ENCODE measurements around the gene TLE4. TPM values are rescaled to one million over a fixed set of nuclear protein-coding genes. Genes with fewer than 3 reads are reported as not detected.
"Not testable (repeated sequence)": the region's sequence is repeated elsewhere in the genome, so short reads cannot be mapped to it uniquely, and the experiment has no call there.

TLE4 gene
- 10 to 100 TPM; 30.1 to 35.3 TPM for total RNA-seq

DNA sequence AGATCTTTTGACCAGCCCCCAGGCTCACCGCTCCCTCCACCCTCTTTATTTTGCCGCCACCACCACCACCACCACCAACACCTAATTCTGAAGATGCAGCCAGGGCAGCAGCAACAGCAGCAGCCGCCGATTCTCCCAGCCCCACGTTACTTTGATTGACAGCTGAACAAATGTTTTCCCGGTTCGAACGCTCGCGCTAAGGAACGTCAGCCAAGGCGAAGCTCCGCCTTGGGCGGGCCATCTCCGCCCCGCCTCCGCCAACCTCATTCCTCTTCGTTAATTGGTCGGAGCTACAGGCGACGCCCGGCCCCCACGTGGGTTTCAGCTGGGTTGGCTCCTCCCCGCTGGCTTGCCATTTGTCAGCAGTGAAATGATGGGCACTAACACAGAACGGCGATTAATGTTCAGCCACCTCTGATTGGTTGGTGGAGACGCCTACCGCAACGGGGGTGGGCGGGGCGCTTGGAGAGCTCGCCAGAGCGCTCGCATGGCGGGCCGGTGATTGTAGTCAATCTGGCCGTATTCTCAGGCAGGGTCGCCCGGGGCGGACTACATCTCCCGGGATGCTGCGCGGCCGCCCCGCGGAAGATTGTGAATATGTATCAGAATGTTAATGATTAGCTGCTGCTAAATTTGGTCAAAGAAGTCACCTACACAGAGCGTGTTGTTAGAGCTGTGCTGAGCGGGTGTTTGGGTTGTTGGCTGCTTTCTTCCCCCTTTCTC, at the start of gene TLE4:
Gene TLE4, plus strand, starts transcription at position 657 of the 723 bp plus-strand sequence. CDS start 826 bp downstream, outside the sequence.
- H3K36me3 Mint-ChIP-seq: peaks cover 22% of the 10 kb centered on the region
- peak; percentile 99 for DNase-seq
- peak within 1 kb of the TSS; percentile 51 for H3K27ac Mint-ChIP-seq
- H3K27me3 Mint-ChIP-seq: no peaks in the 10 kb centered on the region
- H3K4me1 Mint-ChIP-seq: peaks cover 30% of the 10 kb centered on the region
- peak within 1 kb of the TSS; percentile 66 for H3K4me3 Mint-ChIP-seq
- no peaks in the 10 kb centered on the region for H3K9me3 Mint-ChIP-seq

DNA sequence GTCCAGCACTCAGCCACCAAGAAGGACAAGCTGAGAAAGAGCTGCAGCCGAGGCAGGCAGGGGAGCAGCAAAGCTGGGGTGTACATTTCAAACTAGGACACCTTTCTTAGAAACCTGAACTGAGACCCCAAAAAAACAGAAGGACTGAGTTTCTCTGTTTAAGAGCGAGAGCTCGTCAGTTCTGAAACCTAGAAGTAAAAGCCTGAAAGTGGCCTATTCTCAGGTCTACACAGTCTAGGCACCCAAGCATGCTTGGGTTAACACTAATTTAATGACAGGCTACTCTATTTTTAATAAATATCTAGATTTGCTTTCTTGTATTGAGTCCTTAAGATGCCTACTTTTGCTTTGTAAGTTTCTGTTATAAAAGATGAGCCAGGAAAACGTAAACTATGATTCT, 49.0 kb upstream of the TLE4 start:
- no peak overlapping the region for H3K4me3 Mint-ChIP-seq
- H3K4me1 Mint-ChIP-seq: no peaks in the 10 kb centered on the region
- DNase-seq: no peak
- H3K9me3 Mint-ChIP-seq: peaks cover 6% of the 10 kb centered on the region
- H3K27me3 Mint-ChIP-seq: no peaks in the 10 kb centered on the region
- peaks cover 4% of the 10 kb centered on the region for H3K36me3 Mint-ChIP-seq
- H3K27ac Mint-ChIP-seq: no peak overlapping the region

DNA sequence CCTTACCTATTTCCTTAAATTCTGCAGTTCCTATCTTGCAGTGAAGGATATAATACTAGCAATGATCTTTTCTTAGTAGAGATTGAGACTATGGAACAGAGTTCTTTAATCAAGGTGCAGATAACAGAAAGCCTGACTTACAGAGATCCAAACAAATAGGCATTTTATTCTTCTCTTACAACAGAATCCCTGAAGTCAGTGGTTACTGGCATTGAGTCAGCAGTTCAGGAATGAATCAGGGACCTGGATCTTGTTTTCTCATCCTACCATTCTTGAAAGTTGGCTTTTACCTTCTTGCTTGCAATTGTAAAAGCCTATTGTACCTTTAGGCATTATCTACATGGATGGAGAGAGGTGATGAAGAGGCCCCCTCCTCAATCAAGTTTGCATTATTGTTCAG, 47.5 kb upstream of the TLE4 start:
- Mint-ChIP-seq H3K4me1 (no peaks in the 10 kb centered on the region), H3K27ac (no peak overlapping the region), H3K27me3 (no peaks in the 10 kb centered on the region), H3K36me3 (peaks cover 4% of the 10 kb centered on the region), H3K4me3 (no peak overlapping the region), H3K9me3 (peaks cover 6% of the 10 kb centered on the region)
- DNase-seq: no peak

DNA sequence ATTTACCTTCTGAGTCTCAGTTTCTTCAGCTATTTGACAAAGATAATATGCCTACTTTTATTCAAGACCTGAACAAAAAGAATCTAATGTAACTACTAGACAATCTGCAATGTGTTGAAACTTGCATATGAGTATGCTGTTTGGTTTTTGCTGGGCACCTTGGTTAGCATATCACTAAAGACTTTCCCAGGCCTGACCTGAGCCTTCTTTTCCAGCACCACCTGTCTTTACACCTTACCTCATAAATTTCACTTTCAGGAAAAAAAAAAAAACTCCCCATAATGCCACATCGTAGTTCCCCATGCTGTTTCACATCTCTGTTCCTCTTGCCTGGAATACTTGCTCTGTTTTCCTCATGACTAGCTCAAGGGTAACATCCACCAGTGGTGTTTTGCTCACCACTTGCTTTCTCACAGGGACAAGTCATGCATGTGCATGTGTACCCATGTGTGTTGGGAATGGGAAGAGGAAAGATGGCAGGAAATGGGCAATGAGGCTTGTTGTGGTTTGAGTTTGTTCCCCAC, 45.6 kb upstream of the TLE4 start:
- Mint-ChIP-seq H3K9me3 (peaks cover 6% of the 10 kb centered on the region), H3K4me3 (no peak overlapping the region), H3K27me3 (no peaks in the 10 kb centered on the region), H3K36me3 (peaks cover 4% of the 10 kb centered on the region), H3K4me1 (no peaks in the 10 kb centered on the region), H3K27ac (no peak overlapping the region)
- no peak for DNase-seq

DNA sequence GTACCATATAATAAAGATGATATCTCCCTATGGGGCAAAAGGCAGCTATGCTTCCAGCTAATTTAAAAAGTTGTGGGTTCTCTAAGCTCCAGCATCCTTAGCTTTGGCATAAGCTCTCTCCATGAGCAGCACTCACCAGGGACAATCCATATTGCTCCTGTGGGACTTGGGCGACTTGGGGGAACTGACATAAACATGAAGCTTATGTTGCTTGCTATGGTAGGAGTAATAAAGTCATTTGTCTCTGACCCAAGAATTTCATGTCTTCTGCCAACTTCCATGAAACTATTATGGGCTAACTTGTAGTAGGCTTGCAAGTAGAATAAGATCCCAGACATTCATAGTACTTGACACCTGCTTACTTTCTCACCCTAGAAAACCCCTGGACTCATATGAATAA, 36.2 kb upstream of the TLE4 start:
- Mint-ChIP-seq H3K27me3 (no peaks in the 10 kb centered on the region), H3K4me1 (no peaks in the 10 kb centered on the region), H3K27ac (no peak overlapping the region), H3K4me3 (no peak overlapping the region), H3K36me3 (no peaks in the 10 kb centered on the region), H3K9me3 (peaks cover 4% of the 10 kb centered on the region)
- no peak for DNase-seq

DNA sequence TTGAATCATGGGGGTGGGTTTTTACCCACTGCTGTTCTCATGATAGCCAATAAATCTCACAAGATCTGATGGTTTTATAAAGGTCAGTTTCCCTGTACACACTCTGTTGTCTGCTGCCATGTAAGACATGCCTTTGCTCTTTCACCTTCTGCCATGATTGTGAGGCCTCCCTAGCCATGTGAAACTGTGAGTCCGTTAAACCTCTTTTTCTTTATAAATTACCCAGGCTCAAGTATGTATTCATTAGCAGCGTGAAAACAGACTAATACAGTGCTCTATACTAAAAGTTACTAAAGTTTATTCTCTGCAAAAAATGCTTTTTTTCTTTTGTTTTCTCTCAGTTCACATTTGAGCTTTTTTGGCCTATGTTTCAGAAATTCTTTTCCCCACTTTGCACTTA, 33.9 kb upstream of the TLE4 start:
- DNase-seq: no peak
- H3K36me3 Mint-ChIP-seq: no peaks in the 10 kb centered on the region
- peaks cover 4% of the 10 kb centered on the region for H3K9me3 Mint-ChIP-seq
- H3K4me3 Mint-ChIP-seq: no peak overlapping the region
- H3K27ac Mint-ChIP-seq: no peak overlapping the region
- H3K27me3 Mint-ChIP-seq: no peaks in the 10 kb centered on the region
- peaks cover 2% of the 10 kb centered on the region for H3K4me1 Mint-ChIP-seq

DNA sequence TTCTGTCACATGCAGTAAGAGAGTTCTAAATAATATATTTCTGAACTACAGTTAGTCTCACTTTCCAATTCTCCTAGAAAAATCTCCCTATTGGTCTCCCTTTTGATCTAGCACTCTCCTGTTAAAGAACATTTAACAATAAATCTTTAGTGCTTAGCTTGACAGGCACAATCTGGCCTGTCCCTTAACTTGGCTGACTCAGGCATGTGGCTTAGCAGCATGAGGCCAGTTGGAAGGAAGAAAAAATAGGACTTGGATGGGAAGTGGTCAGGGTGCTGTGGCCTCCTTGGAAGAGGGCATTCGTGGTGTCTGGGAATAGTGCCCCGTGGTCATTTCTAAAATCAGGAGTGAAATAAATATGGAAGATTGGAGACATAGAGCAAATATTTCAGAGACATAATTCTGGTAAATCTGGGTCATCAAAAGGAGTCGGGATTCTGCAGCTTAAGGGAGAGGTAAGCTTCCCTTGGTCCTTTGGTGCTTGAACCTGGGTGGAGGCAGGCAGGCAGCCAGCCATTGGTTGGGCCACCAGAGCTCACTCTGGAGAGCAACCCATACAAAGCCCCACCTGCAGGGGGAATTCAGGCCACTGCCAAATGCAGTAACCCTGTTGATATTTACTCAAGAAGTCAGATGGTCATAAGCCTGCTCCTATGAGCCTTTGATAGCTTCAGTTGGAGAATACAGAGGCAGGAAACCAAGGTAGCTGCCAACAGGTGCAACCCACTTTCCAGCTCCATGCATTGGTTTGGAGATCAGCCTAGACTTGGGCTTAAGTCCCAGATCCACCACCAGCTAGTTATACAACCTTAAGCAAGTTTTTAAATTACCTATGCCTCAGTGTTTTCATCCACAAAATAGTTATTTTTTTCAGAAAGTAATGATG, 28.8 kb upstream of the TLE4 start:
- H3K4me1 Mint-ChIP-seq: peaks cover 25% of the 10 kb centered on the region
- no peak overlapping the region for H3K4me3 Mint-ChIP-seq
- no peak for DNase-seq
- H3K27ac Mint-ChIP-seq: no peak overlapping the region
- H3K27me3 Mint-ChIP-seq: no peaks in the 10 kb centered on the region
- H3K36me3 Mint-ChIP-seq: peaks cover 16% of the 10 kb centered on the region
- H3K9me3 Mint-ChIP-seq: peaks cover 19% of the 10 kb centered on the region

DNA sequence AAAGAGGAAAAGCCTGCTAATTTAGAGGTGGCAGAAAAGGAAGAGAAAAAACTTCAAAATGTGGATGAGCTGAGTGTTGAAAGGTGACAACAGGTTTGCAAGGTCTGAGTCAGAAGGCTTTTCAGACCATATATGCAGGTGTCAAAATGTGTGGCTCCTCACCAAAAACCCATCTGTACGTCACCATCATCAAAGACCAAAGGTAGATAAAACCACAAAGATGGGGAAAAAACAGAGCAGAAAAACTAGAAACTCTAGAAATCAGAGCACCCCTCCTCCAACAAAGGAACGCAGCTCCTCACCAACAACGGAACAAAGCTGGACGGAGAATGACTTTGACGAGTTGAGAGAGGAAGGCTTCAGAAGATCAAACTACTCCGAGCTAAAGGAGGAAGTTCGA, 27.4 kb upstream of the TLE4 start:
- H3K4me1 Mint-ChIP-seq: peaks cover 25% of the 10 kb centered on the region
- peaks cover 16% of the 10 kb centered on the region for H3K36me3 Mint-ChIP-seq
- peak overlapping the region; percentile 67 for H3K27ac Mint-ChIP-seq
- H3K9me3 Mint-ChIP-seq: peaks cover 17% of the 10 kb centered on the region
- peak; percentile 42 for DNase-seq
- peak overlapping the region; percentile 40 for H3K4me3 Mint-ChIP-seq
- not testable (repeated sequence) for H3K27me3 Mint-ChIP-seq

DNA sequence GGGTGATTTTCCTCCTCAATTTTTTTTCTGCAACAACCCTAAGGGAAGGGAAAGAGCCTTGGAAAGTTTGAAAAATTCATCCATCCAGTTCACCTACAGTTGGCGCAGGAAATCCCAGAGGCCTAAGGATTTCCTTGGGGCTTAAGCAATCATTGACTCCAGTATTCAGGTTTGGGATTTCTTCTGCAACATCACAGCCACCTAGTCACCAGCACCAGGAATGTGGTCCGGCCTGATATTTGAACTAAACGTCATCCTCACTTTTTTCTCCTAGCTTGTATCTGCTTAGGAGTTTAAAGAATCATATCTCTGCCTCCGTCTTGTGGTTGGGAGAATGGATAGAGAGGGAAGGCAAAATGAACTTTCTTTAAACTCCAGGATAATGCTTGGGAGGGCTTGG, 20.2 kb upstream of the TLE4 start:
- no peaks in the 10 kb centered on the region for H3K27me3 Mint-ChIP-seq

DNA sequence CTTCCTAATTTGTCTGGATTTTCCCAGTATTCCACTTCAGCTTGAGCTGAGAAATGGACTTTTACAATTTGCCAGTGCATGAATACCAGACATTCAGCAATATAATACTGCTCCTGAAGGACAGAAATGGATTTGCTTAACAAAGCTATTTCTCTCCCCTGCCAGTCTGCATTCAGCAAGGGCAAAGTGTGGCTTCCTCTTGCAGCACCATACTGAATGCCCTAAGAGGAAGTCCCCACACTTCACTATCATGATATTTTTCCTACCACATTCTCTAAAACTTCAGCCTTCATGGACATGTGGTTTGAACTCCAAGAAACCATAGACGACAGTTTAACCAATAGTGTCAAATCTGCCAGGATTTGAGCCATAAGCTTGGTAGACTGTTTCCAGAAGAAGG, 19.8 kb upstream of the TLE4 start:
- DNase-seq: no peak
- Mint-ChIP-seq H3K36me3 (no peaks in the 10 kb centered on the region), H3K27me3 (no peaks in the 10 kb centered on the region), H3K9me3 (no peaks in the 10 kb centered on the region), H3K4me3 (no peak overlapping the region), H3K4me1 (no peaks in the 10 kb centered on the region), H3K27ac (no peak overlapping the region)

More for the DNA sequence above, 20.2 kb upstream of the TLE4 start:
- H3K27ac Mint-ChIP-seq: no peak overlapping the region
- H3K4me3 Mint-ChIP-seq: no peak overlapping the region
- DNase-seq: no peak
- peaks cover 2% of the 10 kb centered on the region for H3K36me3 Mint-ChIP-seq
- peaks cover 2% of the 10 kb centered on the region for H3K9me3 Mint-ChIP-seq
- no peaks in the 10 kb centered on the region for H3K4me1 Mint-ChIP-seq

DNA sequence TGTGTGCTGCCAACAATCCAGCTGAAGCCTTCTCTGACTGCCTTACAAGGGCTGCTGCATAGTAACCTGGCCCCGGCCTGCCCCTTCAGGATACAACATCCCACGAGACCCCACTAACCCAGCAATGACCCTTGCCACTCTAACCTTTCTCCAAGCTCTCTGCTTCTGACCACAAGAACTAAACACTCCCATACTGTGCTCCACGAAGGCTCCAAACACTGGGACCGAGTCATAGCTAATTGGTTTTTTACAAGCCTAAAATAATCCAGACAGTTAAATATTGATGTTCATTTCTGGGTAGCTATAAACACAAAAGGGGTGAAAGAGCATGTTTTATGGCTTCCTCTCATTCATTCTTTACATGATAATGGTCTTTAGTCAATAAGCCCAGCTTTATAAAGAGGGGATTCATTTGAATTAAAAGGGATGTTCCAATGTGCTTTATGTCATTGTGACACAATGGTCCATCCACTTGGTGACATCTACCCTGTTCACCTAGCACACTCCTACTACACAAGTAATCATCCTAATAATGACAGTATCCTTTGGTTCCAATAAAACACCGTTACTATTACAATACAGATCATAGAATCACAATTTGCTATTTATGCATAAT, 16.2 kb upstream of the TLE4 start:
- Mint-ChIP-seq H3K4me3 (no peak overlapping the region), H3K4me1 (no peaks in the 10 kb centered on the region), H3K9me3 (no peaks in the 10 kb centered on the region), H3K27ac (no peak overlapping the region), H3K27me3 (no peaks in the 10 kb centered on the region), H3K36me3 (no peaks in the 10 kb centered on the region)
- no peak for DNase-seq

DNA sequence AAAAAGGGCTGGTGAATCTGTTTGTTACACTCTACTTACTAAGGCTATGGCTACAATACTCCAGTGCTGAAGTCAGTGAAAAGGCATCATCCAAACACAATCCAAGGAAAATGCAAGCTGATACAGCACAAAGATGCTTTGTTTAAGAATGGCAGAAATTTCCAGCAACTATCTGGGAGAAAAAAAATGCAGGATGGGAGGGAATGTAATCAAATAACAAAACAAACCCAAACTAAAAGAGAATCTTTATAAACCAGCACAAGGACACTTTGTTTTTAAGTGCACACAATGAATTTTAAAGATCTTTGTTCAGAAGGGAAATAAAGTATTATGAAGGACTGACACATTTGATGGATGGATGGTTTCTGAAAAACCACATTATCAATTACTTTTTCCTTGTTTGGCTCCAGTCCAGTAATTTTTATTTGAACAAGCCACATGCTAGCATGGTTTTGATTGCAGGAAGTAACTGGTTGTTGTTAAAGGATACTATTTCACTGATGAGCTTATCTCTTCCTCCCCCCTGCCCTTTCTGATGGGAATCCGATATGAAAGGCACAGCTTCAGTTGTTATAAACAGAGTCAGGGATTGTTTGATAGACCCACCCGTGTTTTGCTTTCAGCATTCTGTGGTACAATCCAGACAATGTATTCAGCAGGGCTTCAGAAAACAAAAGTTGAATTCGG, 12.1 kb upstream of the TLE4 start:
- Mint-ChIP-seq H3K36me3 (no peaks in the 10 kb centered on the region), H3K4me3 (no peak overlapping the region), H3K9me3 (no peaks in the 10 kb centered on the region), H3K4me1 (peaks cover 10% of the 10 kb centered on the region), H3K27me3 (no peaks in the 10 kb centered on the region), H3K27ac (no peak overlapping the region)
- DNase-seq: no peak

DNA sequence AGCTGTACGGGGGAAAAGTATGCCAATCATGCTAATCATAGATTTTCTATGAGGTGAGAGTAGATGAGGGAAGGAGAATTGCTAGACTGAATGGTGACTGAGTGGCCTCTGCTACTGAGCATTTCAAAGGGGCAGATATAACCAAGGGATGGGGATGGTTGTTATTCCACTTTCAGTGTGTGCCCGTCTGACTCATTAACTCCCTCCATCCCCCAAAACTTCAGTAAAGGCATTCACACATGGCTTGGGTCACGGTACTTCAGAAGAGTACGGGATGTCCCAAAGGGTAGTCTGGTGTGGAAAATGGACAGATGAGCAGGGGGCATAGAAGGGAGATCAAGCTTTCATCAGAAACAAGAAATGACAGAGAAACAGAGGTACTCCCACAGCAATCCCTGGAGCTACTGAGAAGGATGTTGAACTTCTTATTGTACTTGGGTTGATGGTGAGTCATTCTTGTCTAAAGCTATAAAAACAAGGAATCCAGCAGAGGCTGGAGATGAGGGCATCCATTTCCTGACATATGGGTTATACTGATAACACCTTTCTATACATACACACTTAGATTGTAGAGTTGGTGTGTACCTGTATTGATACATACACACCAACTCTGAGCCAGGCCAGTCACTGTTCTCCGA, 8.9 kb upstream of the TLE4 start:
- Mint-ChIP-seq H3K27ac (no peak overlapping the region), H3K4me3 (no peak overlapping the region), H3K27me3 (peaks cover 6% of the 10 kb centered on the region), H3K9me3 (no peaks in the 10 kb centered on the region), H3K4me1 (peaks cover 19% of the 10 kb centered on the region), H3K36me3 (no peaks in the 10 kb centered on the region)
- no peak for DNase-seq

DNA sequence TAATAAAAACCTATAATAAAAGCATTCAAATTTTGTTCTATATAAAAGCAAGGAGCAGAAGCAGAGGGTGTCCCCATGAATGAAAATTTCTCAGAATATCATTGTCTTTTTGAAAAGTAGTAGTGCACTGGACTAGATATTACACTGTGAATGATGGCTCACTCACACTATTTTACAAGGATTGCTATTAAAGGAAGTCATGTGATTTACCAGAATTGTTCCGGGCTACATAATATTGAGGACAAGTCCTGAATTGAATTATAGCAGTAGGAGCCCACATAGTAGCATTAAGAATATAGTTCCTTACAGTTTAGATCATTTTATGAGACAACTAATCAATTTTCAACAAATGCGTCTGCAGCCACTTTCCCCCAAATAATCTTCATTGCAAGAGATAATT, 7.7 kb upstream of the TLE4 start:
- H3K36me3 Mint-ChIP-seq: peaks cover 3% of the 10 kb centered on the region
- no peak overlapping the region for H3K27ac Mint-ChIP-seq
- H3K27me3 Mint-ChIP-seq: peaks cover 6% of the 10 kb centered on the region
- H3K9me3 Mint-ChIP-seq: no peaks in the 10 kb centered on the region
- H3K4me3 Mint-ChIP-seq: no peak overlapping the region
- peaks cover 19% of the 10 kb centered on the region for H3K4me1 Mint-ChIP-seq
- no peak for DNase-seq
